Measurements from ENCODE around the gene SPOP.

- TF ChIP-seq CTCF (conservative IDR thresholded peaks at IDR 0.05 in 1 of 2, IDR thresholded peaks at IDR 0.05 in 1 of 2; ENCODE audit: low read depth in 1 of 2, low read length in 2 of 2), result no peak
- no peak for TF ChIP-seq EZH2 (IDR thresholded peaks at IDR 0.05; ENCODE audit: low read length, missing control alignments)
These were observed 45.5 kb upstream of the SPOP start for GRCh38 chr17:49723423-49723822.
